ENCODE measurements around the gene SSBP3.
A peak's percentile ranks its signal among the peaks of the same experiment; 100 is the strongest.
"Not testable (repeated sequence)": the region's sequence is repeated elsewhere in the genome, so short reads cannot be mapped to it uniquely, and the experiment has no call there.

The SSBP3 gene

DNA sequence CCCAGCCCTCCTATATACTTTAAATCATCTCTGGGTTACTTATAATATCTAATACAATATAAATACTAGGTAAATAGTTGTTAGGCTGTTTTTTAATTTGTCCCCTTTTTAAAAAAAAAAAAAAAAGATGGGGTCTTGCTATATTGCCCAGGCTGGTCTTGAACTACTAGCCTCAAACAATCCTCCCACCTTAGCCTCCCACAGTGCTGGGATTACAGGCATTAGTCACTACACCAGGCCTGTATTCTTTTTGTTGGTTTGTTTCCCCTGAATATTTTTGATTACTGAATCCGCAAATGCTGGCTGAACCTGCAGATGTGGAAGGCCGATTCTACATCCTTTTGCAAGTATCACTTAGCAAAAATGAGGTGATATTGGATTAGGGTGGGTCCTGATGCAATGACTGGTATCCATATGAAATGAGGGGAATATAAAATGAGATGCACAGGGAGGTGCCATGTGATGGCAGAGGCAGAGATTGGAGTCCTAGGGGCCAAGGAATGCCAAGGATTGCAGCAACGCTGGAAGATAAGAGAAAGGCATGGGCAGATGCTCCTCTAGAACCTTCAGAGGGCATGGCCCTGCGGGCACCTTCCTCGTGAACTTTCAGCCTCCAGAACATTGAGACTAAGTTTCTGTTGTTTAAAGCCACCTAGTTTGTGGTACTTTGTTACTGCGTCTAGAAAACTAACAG lies 58.8 kb downstream of the SSBP3 start:
- no peak for DNase-seq

- not testable (repeated sequence) for DNase-seq
Measured at GRCh38 chr1:54345548-54345947, 60.6 kb downstream of the SSBP3 start.

DNA sequence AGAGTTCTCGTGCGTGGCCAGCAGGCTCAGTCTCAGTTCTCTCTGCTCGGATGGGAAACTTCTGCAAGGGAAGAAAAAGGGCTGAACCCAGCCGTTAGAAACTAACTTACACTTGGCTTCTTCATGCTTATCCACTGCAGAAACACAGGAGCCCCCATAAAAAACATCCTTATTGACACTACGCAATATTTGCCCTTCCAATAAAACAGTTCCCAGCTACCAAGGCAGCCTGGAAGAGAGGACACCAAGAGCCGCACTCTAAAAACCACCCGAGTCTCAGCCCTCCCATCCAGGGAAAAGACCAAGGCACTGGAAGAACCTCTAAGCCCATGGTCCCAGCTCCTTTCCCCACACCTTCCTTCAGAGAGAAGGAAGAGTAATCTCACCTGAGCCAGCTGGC lies 61.1 kb downstream of the SSBP3 start:
- no peak for DNase-seq

DNA sequence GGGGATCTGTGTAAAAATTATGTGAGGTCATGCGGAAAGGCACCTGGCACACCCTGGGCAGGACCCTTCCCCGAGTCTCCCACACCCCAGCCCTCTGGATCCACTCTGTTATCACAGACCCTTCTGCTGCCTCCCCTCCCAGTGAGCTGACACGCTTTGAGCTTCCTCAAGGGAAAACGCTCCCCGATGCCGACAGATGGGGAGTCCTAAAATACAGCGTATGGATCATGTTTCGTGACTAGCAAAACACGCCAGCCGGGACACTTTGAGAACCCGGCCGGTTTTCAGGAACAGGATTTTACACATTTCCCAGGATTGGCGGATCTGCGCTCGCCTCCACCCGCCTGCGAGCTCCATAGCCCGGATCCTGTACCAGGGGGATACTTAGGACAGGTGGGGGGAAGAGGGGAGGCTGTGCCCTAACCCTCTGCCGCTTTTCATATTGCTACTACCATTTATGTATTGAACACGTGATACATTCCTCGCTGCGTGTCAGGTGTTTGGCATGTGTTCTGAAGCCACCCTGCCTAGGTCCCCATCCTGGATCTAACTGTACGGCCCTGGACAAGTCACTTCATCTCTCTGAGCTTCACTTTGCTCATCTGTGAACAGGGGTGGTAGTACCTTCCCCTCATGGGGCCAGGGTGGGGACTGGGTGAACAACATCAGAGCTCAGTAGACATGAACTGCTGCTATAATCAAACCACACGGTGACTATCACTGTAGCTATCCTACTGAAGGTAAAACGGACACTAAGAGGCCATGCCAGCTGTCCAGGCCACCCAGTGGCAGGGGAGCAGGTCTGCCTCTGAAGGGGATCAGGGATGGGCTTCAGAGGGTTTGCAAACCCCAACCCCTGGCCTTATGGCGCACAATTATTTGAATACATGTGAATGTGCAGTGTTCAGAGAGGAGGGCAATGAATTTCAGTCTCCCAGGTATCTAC lies 63.2 kb downstream of the SSBP3 start:
- DNase-seq = peak; percentile 85

- DNase-seq = no peak
Measured at GRCh38 chr1:54342288-54342687, 63.9 kb downstream of the SSBP3 start.

GRCh38 chr1:54341763-54342162 lies 64.4 kb downstream of the SSBP3 start:
- DNase-seq = no peak

GRCh38 chr1:54340878-54341277 lies 65.3 kb downstream of the SSBP3 start:
- DNase-seq = no peak

DNA sequence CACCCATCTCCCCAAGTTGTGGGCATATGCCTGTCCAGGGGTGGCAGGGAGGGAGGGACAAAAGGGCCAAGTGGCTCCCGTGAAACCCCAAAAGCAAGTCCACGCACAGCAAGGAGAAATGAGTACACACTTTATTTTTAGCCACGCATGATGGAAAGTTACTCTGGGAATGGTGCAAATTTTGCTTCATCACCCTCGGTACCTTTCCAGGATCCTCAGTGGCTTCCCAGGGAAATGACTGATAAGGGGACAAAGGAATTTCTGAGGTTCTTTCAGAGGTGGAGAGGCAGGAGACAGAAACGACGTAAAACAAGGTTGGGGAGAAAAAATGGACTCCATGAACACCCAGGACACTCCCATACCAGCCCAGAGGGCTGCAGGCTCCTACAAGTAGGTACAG lies 65.8 kb downstream of the SSBP3 start:
- DNase-seq = no peak

DNA sequence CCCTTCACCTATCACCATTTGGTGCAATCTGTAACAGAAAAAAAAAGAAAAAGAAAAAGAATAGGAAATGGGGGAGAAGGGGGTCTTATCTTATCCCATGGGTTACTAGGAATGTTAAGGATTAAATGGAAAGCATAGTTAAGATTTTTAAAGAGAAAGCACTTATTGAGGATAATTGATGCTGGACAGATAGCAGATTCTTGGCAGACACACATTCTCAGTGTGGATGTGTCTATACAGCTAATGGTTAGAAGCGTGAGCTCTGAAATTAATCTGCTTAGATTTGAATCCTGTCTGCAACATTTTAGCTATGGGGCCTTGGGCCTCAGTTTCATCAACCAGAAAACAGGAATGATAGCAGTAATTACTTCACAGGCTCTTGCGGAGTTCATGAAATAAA lies 67.1 kb downstream of the SSBP3 start:
- DNase-seq = no peak

DNA sequence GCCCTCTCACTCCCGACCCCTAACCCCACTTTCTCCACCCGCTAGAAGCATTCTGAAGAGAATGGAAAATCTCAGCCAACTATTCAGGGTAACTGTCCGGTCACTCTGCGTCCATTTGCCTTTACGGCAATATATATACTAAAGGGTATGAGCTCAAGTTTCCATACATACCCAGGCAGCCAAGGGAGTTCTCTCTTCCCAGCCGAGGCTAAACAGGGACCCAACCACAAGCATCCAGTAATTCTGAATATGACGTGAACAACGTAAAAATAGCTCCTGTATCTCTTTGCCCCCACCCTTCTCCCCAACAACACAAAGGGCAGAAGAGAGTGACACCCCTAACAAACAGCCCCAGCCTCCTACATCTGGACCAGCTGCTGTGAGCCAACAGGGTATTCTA lies 67.7 kb downstream of the SSBP3 start:
- DNase-seq = no peak

GRCh38 chr1:54337928-54338327 lies 68.3 kb downstream of the SSBP3 start:
- DNase-seq = no peak

- DNase-seq = no peak
Measured at GRCh38 chr1:54337034-54337433, 69.2 kb downstream of the SSBP3 start.

DNA sequence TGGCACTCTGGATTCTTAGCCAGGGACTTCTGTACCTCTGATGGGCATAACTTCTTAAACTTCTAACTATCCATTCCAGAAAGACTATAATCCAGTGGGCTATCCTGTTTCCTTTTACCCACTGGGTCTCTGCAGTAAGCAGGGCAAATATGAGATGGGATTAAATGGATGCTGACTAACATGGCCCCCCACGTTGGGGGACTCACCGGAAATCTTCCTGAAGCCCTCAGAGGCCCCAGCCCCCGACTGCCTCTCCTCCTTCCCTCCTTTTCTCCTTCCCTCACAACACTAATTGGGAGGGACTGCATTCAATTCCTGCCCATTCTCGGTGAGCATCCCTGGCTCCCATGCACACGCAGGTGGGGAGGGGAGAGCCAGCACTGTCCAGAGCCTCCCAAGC lies 70.1 kb downstream of the SSBP3 start:
- no peak for DNase-seq

DNA sequence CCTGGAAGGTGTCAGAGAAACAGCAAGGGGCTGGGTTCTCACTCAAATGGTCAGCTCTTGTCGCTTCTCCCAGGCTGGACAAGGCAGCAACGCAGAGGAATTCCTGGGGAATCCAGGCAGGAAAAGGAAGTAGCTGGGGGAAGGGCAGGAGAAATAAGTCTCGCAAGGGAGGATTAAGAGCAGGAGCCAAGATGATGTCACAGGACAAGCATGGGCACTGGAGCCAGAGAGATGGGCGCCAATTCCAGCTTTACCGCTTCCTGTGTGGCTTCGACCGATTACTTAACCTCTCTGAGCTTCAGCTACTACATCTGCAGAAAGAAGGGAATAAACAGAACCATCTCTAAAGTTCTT lies 70.5 kb downstream of the SSBP3 start:
- DNase-seq = no peak

- DNase-seq = no peak
Measured at GRCh38 chr1:54335011-54335754, 71.0 kb downstream of the SSBP3 start.

DNA sequence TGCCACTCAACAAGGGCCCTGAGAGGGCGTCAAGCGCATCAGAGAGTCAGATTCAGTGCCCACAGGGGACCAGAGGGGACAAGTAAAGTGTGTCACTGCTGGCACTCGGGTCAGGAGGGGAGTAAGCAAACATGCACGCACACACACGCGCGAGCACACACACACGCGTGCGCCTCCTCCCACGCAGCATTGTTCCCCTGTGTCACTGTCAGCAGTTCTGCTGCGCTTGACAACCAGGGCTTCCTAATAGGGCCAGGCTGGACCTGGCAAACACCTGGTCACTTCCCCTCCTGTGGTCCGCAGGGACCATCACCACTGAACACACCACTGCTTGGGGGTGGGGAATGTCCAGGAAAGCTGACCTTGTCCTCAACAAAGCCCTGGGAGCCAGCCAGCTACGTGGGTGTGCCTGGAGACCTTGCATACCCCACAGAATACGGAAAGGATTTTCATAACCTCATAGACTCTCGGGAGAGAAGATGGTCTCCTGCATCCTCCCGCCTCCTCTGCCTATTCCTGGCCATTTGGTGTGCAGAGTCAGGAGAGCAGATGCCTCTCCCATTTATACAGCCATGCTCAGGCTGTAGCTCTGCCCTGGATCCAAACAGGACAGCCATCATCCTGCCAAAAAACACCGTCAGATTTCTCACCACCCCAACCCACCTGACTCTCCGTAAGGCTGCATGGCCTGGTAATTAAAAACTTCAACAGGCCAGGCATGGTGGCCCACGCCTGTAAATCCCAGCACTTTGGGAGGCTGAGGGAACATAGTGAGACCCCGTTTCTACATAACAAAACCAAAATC lies 73.2 kb downstream of the SSBP3 start:
- DNase-seq = no peak

DNA sequence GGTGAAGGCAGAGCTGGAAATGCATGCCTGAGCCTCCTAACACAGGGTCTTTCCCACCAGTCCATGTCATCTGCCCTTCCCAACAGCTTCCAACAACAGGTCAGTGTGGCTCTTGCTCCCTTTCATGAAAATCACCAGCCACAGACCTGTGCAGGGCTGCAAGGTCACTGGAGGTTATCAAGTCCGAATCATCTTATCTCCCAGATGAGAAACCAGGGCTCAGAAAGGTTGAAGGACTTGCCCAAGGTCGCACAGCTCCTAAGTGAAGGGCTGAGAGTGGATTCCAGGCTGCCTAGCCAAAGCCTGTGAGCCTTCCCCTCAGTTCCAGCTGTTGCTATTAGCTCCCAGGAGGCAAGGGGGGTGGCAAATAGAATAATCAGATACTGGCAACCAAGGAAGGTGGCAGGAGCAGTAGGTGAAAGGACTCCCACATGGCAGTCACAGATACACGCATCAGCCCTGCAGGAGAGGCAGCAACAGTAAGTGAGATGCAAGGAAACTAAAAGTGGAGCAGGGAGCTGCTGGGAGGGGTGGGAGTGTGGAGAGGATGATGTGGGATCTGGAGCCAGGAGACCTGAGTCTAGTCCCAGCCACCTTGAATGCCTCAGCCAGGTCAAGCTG lies 74.2 kb downstream of the SSBP3 start:
- DNase-seq = no peak

DNA sequence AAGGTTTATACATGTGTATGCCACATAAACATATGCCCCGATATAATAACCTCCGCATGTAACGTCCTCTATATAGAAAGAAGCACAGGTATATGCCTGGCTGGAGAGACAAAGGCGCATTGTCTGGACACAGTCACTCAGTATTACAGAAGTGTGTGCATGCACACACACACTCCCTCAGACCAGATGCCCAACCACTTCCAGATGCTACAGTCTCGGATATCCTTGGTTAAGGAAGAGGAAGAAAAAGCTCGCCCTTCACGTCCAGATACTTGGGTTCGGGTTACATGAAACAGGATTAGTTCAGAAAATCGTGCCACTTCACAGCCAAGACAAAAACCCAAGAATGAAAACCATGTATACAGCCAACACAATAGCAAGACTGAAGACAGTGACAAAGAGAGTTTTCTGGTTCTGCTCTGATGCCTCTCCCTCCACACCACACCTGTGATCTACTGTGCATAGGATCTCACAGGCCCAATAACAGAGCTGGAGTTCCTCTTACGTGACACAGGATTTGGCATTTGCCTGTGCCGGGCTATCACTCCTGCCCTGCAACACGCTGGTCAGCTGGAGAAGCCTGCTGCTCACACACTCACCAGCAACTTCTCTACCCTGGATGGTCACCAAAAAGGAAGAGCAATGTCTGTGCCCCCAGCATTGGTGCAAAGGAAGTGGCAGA lies 75.0 kb downstream of the SSBP3 start:
- DNase-seq = no peak

- no peak for DNase-seq
Measured at GRCh38 chr1:54329312-54330003, 76.7 kb downstream of the SSBP3 start.

DNA sequence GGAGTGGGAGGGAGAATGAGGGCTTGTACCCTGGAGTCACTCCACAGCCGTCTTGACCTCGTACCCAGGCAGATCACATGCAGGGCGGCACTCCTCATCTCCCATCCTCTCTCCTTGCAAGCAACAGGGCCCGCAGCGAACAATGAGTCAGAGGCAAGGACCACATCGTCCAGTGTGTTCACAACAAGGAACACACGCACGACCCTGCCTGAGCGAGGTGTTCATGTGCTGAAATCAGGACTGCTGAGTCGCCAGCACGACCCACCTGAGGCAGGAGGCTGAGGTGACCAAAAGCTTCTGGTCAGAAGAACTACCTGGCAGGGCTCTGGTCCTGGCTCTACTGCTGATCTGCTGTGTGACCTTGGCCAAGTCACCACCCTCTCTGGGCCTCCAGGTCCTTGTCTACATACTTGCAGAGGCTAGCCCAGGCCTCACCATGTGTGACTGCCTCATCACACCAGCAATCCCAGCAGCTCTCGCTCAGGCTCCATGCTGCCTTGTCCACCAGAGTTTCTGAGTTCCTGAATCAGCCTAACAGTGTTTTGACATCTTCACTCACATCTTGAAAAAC lies 78.0 kb downstream of the SSBP3 start:
- no peak for DNase-seq

All from NCI-H1694 (cell line).